Endothelial cell of umbilical vein (primary cell): ENCODE data around the gene CRYGN. TPM values are rescaled to one million over a fixed set of nuclear protein-coding genes. Genes with fewer than 3 reads are reported as not detected.

Experiments
- BruUV-seq: library from RNA; stranded (reverse); fragments of 400-500 nt; replicated peaks from 2 replicates; lab custom pipeline; 2021; lab: Mats Ljungman, UMichigan
- CTCF ChIA-PET: fragments of 300-600, 350-600 bp; sonication (Branson Sonifier 250); formaldehyde crosslinking; loops from one replicate; lab custom pipeline; 2021; ENCODE audit warnings: antibody characterized with exemption, inconsistent platforms; lab: Charles Lee
- POLR2A ChIA-PET: fragments of 300-600, 350-600 bp; sonication (Branson Sonifier 250); formaldehyde crosslinking; loops from one replicate; lab custom pipeline; 2021; ENCODE audit warnings: antibody characterized with exemption, inconsistent platforms; lab: Charles Lee
- DNase-seq: peaks from one replicate; pipeline ENCODE4 v3.0.0-alpha.2; 2011; ENCODE audit warnings: low read depth, low spot score
- FAIRE-seq: peaks from 2 replicates; lab custom pipeline; 2011; peaks lifted over from hg19 to GRCh38; lab: Jason Lieb, UNC
- H2AFZ ChIP-seq: 2 replicates; pipeline ENCODE4 v1.6.0; 2012; ENCODE audit warnings: low read depth, low read length, control low read depth, inconsistent platforms
- H3K27ac ChIP-seq: 2 replicates; pipeline ENCODE4 v1.5.1; 2011; ENCODE audit warnings: low read depth, mild to moderate bottlenecking, control low read depth, low read length, moderate library complexity; ENCODE audit not compliant: insufficient read depth
- H3K27me3 ChIP-seq, 2 experiments: 2 replicates each; pipeline versions ENCODE4 v1.6.0 to v1.6.1; 2011; ENCODE audit warnings: low read length in 2 of 2, mixed read lengths in 1 of 2; ENCODE audit not compliant: control insufficient read depth in 2 of 2, insufficient read depth in 2 of 2
- H3K36me3 ChIP-seq, 2 experiments: 2 replicates in 1 of 2; 3 replicates in 1 of 2; pipeline ENCODE4 v1.5.1; 2011; ENCODE audit warnings: low read length in 2 of 2, mild to moderate bottlenecking in 1 of 2, moderate library complexity in 1 of 2; ENCODE audit not compliant: control insufficient read depth in 2 of 2, insufficient read depth in 2 of 2; ENCODE audit errors: extremely low read depth in 1 of 2
- H3K4me1 ChIP-seq: 3 replicates; pipeline ENCODE4 v1.5.1; 2011; ENCODE audit warnings: mild to moderate bottlenecking, low read length; ENCODE audit not compliant: control insufficient read depth, insufficient read depth; ENCODE audit errors: extremely low read depth
- H3K4me2 ChIP-seq: 2 replicates; pipeline ENCODE4 v1.6.1; 2011; ENCODE audit warnings: low read length, control low read depth, mixed read lengths; ENCODE audit not compliant: insufficient read depth
- H3K4me3 ChIP-seq, 3 experiments: fragments of 200-600 bp in 1 of 3; sonication (generic), shearing (Covaris generic) in 1 of 3; replicated peaks in 1 of 3; 2 replicates each; pipeline ENCODE4 v1.5.1; 2011 to 2016; ENCODE audit warnings: control low read depth in 3 of 3, low read length in 3 of 3, mild to moderate bottlenecking in 2 of 3, inconsistent platforms in 1 of 3, low read depth in 1 of 3, moderate library complexity in 1 of 3; ENCODE audit not compliant: insufficient read depth in 1 of 3
- H3K79me2 ChIP-seq: 2 replicates; pipeline ENCODE4 v1.6.0; 2012; ENCODE audit warnings: low read length, inconsistent platforms; ENCODE audit not compliant: control insufficient read depth, insufficient read depth
- H3K9ac ChIP-seq: replicated peaks from 2 replicates; pipeline ENCODE3; 2011; ENCODE audit warnings: low read length, control low read depth; ENCODE audit not compliant: insufficient read depth; ENCODE audit errors: extremely low read depth
- H3K9me1 ChIP-seq: replicated peaks from 3 replicates; pipeline ENCODE4 v1.6.0; 2011; ENCODE audit warnings: mild to moderate bottlenecking, low read length; ENCODE audit not compliant: control insufficient read depth, insufficient read depth; ENCODE audit errors: extremely low read depth
- H3K9me3 ChIP-seq: replicated peaks from 2 replicates; pipeline ENCODE4 v1.5.1; 2012; ENCODE audit warnings: low read length, inconsistent platforms; ENCODE audit not compliant: control insufficient read depth, insufficient read depth
- H4K20me1 ChIP-seq: replicated peaks from 2 replicates; pipeline ENCODE3; 2011; ENCODE audit warnings: mild to moderate bottlenecking, low read length; ENCODE audit not compliant: control insufficient read depth, insufficient read depth; ENCODE audit errors: extremely low read depth
- EZH2 ChIP-seq: IDR thresholded peaks from 2 replicates; pipeline ENCODE4 v1.6.1; 2012; ENCODE audit warnings: borderline replicate concordance, low read depth, mild to moderate bottlenecking, moderate library complexity, low read length, inconsistent platforms; ENCODE audit not compliant: severe bottlenecking
- FOS ChIP-seq: IDR thresholded peaks from 2 replicates; pipeline ENCODE4 v1.6.1; 2011; ENCODE audit warnings: mild to moderate bottlenecking, low read length, moderate library complexity, borderline replicate concordance; ENCODE audit not compliant: insufficient read depth
- GATA2 ChIP-seq: IDR thresholded peaks from 2 replicates; pipeline ENCODE4 v1.7.0; 2011; ENCODE audit warnings: low read depth, mild to moderate bottlenecking, moderate library complexity, mixed read lengths, low read length; ENCODE audit not compliant: insufficient read length, insufficient read depth
- JUN ChIP-seq: IDR thresholded peaks from 2 replicates; pipeline ENCODE4 v1.6.1; 2011; ENCODE audit warnings: borderline replicate concordance, low read depth; ENCODE audit not compliant: insufficient read length, insufficient read depth
- MAX ChIP-seq: IDR thresholded peaks from 2 replicates; pipeline ENCODE4 v1.6.1; 2011; ENCODE audit not compliant: insufficient read depth, insufficient read length
- MYC ChIP-seq: IDR thresholded peaks from one replicate; pipeline ENCODE4 v1.6.1; 2011; ENCODE audit warnings: mild to moderate bottlenecking, low read depth, low read length
- POLR2A ChIP-seq: IDR thresholded peaks from 2 replicates; pipeline ENCODE4 v1.6.1; 2012; ENCODE audit warnings: low read depth, mild to moderate bottlenecking, control low read depth, low read length
- POLR2AphosphoS5 ChIP-seq: IDR thresholded peaks from 2 replicates; pipeline ENCODE4 v1.6.1; 2012; ENCODE audit warnings: low read depth, mild to moderate bottlenecking, control low read depth, low read length, moderate library complexity; ENCODE audit not compliant: insufficient read depth
- dilution Hi-C: fragments of 300-500 bp; cut with MboI; formaldehyde crosslinking; loops from one replicate; pipeline ENCODE4 v1.15.0; 2019; ENCODE audit warnings: low sequenced_read_pairs; ENCODE audit not compliant: extremely low pct_ligation_motif_present
- intact Hi-C: fragments of 100-400 bp; cut with micrococcal nuclease; formaldehyde crosslinking; loops from one replicate; pipeline ENCODE4 v1.10.0; 2022
- polyA plus RNA-seq, 4 experiments: library from polyadenylated mRNA; depleted of rRNA in 3 of 4; stranded (reverse) in 3 of 4; unstranded in 1 of 4; fragments of >200 nt; gene quantifications; 2 replicates each; pipeline versions ENCODE4 v1.2.1 to v1.2.3, GENCODE V29; 2011 to 2012; ENCODE audit warnings: missing spikeins in 1 of 4
- total RNA-seq: library from RNA; stranded (reverse); gene quantifications from 2 replicates; pipeline ENCODE4 v1.2.3, GENCODE V29; 2021
- TF ChIP-seq, protein P1 (sequence below), 2 donors: IDR thresholded peaks; 1 replicate in 1 of 2; 2 replicates in 1 of 2; pipeline ENCODE4 v1.5.1; 2011; ENCODE audit warnings: low read length in 2 of 2, mild to moderate bottlenecking in 2 of 2, moderate library complexity in 2 of 2, control low read depth in 1 of 2, inconsistent platforms in 1 of 2, low read depth in 1 of 2; ENCODE audit not compliant: insufficient read depth in 1 of 2; ENCODE audit errors: extremely low read depth in 1 of 2

Gene CRYGN
- total and polyA plus RNA-seq, 2 donors (not counting 3 experiments of a cell fraction or from before 2014, with no cell fraction given): not detected

DNA sequence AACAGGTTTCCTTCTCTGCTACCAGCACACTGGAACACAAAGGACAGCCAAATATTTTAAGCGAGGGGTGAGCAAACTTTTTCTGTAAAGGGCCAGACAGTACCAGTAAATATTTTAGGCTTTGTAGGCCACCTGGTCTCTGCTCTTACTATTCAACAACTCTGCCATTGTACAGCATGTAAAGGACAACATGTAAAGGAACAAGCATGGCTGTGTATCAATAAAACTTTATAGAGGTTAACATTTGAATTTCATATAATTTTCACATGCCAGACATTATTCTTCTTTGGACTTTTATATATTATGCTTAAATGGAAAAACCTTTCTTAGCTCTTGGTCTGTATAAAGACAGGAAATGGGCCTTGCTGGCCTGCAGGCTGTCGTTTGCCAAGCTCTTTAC is 49.6 kb upstream of the CRYGN start:
- peaks cover 71% of the 10 kb centered on the region for H3K79me2 ChIP-seq
- H3K9me1 ChIP-seq: no peaks in the 10 kb centered on the region
- H3K27ac ChIP-seq: no peak overlapping the region
- DNase-seq: no peak
- peaks cover 31% of the 10 kb centered on the region for H4K20me1 ChIP-seq
- intact Hi-C loops (no loop called here), dilution Hi-C loops (no loop called here)
- no peak overlapping the region for H2AFZ ChIP-seq
- no TSS peak for BruUV-seq
- ChIA-PET POLR2A (interaction anchor here (0.6 kb wide), 1 partner anchor 72 kb away, joined by 3 read pairs; no protein-coding TSS in a partner anchor), CTCF (interaction anchor here (0.9 kb wide), 1 partner anchor 19 kb away, joined by 3 read pairs; no protein-coding TSS in a partner anchor)
- H3K9ac ChIP-seq: no peak overlapping the region
- H3K4me2 ChIP-seq: no peak overlapping the region
- H3K36me3 ChIP-seq: peaks cover 2 to 15% of the 10 kb centered on the region in 2 experiments
- H3K27me3 ChIP-seq: no peaks in the 10 kb centered on the region
- H3K4me1 ChIP-seq: peaks cover 21% of the 10 kb centered on the region
- no peak overlapping the region for H3K4me3 ChIP-seq
- no peak for TF ChIP-seq GATA2
- TF ChIP-seq POLR2AphosphoS5: no peak
- no peak for TF ChIP-seq MAX
- TF ChIP-seq MYC: no peak
- TF ChIP-seq JUN: no peak
- no peak for TF ChIP-seq EZH2
- TF ChIP-seq POLR2A: no peak
- TF ChIP-seq, protein P1, sequence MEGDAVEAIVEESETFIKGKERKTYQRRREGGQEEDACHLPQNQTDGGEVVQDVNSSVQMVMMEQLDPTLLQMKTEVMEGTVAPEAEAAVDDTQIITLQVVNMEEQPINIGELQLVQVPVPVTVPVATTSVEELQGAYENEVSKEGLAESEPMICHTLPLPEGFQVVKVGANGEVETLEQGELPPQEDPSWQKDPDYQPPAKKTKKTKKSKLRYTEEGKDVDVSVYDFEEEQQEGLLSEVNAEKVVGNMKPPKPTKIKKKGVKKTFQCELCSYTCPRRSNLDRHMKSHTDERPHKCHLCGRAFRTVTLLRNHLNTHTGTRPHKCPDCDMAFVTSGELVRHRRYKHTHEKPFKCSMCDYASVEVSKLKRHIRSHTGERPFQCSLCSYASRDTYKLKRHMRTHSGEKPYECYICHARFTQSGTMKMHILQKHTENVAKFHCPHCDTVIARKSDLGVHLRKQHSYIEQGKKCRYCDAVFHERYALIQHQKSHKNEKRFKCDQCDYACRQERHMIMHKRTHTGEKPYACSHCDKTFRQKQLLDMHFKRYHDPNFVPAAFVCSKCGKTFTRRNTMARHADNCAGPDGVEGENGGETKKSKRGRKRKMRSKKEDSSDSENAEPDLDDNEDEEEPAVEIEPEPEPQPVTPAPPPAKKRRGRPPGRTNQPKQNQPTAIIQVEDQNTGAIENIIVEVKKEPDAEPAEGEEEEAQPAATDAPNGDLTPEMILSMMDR (IDR thresholded peaks at IDR 0.05; ENCODE audit: extremely low read depth in 1 of 2, insufficient read depth in 1 of 2, low read depth in 1 of 2, low read length in 2 of 2): no peak
- no peak for TF ChIP-seq FOS
- FAIRE-seq: no peak
- no peaks in the 10 kb centered on the region for H3K9me3 ChIP-seq
